NOMO-1 treated with dmso at 0.1 percent for 144 hours (cell line): Measurements from ENCODE around the gene MCRS1.
"Not testable (repeated sequence)": the region's sequence is repeated elsewhere in the genome, so short reads cannot be mapped to it uniquely, and the experiment has no call there.

ENCODE experiments used
- DNase-seq: peaks from one replicate; lab custom pipeline; 2025; ENCODE audit not compliant: unreplicated experiment; lab: John Stamatoyannopoulos, UW

MCRS1 gene

GRCh38 chr12:49541911-49542505, 25.9 kb downstream of the MCRS1 start:
- DNase-seq = no peak

GRCh38 chr12:49541140-49541861, 26.6 kb downstream of the MCRS1 start:
- DNase-seq = no peak

DNA sequence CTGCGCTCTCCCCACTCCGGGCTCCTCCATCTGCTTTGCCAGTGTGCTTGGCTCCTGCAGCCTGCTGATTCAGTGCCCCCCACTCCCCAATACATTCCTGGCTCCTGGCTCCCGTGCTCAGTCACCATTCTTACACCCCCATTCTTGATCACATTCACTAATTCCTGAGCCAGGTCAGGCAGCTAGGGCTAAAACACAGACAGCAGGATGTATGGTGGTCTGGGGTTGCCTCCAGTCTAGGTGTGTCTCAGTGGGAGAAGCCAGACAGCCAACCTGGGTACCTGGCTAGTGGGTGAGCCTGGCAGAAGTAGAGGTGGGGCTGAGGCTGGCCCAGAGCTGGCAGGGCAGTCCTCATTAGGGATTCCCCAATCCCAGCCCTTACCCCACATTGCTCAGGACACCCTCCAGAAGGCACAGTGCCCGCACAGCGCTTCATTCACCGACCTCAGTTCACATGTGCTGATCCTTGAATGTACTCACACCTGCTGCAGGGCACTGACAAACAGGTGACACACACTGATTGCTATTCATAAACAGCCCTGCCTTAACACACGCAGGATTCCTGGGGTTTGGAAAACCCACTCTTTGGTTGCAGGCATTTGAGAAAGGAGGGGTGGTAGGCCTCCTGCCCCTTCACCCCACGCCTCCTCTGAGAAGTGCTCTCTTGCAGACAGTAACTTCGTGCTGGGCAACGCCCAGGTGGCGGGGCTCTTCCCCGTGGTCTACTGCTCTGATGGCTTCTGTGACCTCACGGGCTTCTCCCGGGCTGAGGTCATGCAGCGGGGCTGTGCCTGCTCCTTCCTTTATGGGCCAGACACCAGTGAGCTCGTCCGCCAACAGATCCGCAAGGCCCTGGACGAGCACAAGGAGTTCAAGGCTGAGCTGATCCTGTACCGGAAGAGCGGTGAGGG, 27.5 kb downstream of the MCRS1 start:
- DNase-seq = no peak

- DNase-seq = no peak
Observed at GRCh38 chr12:49539406-49540228, 28.3 kb downstream of the MCRS1 start.

DNA sequence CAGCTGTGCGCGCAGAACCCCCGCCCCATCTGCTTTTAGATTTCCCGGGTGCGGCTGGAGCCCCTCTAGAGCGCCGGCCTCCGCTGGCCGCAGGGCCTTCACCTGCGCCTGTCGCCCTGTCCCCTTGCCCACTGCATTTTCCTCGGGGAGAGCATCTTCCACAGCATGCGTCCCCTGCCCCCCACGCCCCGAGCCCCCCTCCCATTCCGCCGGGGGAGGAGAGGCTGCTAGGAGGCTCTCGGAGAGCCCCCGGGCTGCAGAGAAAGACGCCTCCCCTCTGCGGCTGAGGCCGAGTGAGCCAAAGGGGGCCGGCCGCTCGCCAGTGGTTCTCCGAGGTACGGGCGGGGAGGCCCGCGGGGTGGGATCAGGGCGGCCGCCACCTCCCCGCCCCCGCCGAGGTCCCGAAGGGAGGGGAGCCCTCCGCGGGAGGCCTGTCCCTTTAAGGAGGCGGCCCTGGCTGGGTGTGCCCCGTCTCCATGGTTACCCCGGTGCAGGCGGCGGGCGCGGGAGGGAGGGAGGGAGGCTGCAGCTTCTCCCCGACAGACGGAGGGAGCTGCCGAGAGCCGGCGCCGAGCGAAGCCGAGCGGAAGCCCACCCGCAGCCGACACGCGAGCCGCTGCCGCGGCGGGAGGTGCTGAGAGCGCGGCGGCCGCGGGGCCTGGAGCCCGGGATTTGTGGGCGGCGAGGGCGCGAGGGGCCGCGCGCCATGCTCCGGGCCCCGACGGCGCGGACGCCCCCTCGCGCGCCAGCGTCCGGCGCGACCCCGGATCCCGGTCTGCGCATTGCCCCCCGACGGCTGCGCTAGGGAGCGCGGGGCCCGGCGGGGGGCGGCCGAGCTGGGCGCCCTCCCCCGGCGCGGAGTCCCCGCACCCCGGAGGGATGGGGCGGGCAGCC, 29.2 kb downstream of the MCRS1 start, which contains the start of gene KCNH3:
Gene KCNH3 (plus strand): TSS at position 521 of the 894 bp plus-strand sequence. CDS start 387 bp downstream, outside the sequence.
- peak; percentile 53 for DNase-seq

GRCh38 chr12:49537752-49538509, 30.0 kb downstream of the MCRS1 start:
- DNase-seq = no peak

DNA sequence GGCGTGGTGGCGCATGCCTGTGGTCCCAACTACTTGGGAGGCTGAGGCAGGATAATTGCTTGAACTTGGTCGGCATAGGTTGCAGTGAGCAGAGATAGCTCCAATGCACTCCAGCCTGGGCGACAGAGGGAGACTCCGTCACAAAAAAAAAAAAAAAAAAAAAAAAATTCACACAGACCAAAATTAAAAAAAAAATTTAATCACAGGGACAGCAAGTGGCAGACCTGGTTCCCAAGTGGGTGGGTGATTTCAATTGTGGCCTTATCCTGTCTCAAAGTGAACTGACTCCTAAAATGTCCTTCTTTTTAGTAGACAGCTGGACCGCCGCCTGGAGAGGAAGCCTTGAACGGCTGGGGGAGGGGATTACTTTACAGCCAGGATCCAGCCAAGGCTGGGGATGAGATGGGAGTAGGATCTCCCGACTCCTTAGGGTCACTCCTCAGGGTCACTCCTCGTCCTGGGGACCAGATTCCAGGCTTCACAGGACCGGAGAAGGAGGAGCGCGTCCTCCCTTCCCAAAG, 30.7 kb downstream of the MCRS1 start:
- no peak for DNase-seq

- DNase-seq = peak; percentile 9
Observed at GRCh38 chr12:49536526-49537071, 31.3 kb downstream of the MCRS1 start.

- DNase-seq = no peak
Observed at GRCh38 chr12:49535921-49536525, 31.9 kb downstream of the MCRS1 start.

- DNase-seq = no peak
Observed at GRCh38 chr12:49534731-49535278, 33.1 kb downstream of the MCRS1 start.

- not testable (repeated sequence) for DNase-seq
Observed at GRCh38 chr12:49534122-49534521, 33.8 kb downstream of the MCRS1 start.

- no peak for DNase-seq
Observed at GRCh38 chr12:49533331-49533730, 34.6 kb downstream of the MCRS1 start.

DNA sequence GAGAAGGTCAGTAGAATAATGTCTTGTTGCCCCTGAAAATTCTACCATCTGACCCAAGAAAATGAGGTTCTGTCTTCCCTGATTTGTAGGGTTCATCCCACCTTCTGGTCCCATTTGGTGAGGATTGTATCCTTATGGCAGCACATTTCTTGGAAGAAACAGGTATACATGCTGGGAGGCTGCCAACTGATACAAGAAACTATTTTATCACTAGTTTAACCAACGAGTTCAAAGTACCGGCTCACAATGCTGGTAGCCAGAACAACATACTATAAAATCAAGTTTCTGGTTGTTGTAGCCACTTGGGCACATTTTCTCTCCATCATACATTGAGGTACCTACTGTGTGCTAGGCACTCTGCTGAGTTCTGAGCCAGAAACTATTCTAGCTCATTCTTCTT, 36.2 kb downstream of the MCRS1 start:
- DNase-seq = no peak

DNA sequence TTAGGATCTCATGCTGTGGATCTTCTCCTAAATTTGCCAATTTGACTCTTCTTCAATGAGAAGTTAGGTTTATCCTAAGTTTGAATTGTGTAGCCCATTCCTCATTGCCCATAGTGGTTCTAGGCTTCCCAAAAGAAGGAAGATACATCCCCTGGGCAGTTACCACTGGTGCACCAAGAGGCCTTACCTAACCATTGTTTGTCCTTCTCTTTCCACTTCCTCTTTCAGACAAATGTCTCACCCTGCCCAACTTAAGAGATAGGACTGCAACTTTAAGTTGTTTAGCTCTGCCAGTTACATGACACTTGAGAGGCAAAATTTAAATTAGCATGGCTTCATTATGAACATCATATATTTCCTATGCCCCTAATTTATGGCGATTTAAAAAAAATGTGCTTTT, 38.5 kb downstream of the MCRS1 start:
- DNase-seq = peak; percentile 23

DNA sequence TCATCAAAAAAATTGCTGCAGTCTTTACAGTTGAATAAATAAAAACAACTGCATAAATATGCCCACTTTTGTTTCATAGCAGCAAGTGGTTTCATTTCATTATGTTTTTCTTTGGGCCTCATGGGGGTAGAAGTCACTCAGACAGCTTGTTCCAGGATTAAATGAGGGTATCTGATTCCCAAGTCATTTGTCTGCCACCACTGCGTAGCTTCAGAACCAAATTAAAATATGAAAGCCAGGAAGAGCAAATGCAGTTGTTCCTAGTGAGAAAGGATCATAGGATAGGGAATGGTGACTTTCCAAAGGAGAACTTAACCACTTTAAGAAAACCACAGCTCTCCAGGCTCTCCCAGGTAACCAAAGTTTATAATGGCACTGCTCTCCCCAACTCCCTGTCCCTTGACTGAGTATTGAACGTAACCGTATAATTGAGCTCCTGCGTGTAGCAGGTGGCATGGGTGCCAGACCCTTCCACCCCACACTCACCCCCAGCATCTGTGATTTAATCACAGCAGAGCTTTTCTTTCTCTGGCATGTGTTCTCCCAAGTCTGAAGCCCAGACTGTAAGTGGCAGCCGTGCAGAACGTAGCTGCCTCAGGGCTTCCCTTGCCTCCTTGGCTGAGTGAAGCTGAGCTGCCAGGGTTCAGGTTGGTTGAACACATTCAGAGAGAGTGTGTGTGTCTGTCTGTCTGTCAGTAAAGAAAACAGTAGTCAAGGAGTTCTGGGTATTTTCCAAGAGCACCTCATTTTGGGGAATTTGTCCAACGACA, 40.4 kb downstream of the MCRS1 start:
- no peak for DNase-seq

DNA sequence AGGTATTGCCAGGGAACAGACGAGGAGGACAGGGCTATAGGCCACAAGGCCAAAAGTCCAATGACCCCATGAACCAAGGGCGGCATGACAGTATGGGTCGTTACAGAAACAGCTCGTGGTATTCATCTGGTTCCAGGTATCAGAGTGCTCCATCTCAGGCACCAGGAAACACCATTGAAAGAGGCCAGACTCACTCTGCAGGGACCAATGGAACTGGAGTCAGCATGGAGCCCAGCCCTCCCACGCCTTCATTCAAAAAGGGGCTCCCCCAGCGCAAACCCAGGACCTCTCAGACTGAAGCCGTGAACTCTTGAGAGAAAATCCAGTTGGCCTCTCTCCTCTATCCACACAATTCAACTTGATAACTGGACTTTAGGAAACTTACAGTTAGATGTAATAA, 42.0 kb downstream of the MCRS1 start:
- no peak for DNase-seq

- DNase-seq = no peak
Observed at GRCh38 chr12:49524660-49525324, 43.1 kb downstream of the MCRS1 start.
